ENCODE measurements around the gene SPATA24. TPM values are rescaled to one million over a fixed set of nuclear protein-coding genes. Genes with fewer than 3 reads are reported as not detected.

Gene SPATA24, protein sequence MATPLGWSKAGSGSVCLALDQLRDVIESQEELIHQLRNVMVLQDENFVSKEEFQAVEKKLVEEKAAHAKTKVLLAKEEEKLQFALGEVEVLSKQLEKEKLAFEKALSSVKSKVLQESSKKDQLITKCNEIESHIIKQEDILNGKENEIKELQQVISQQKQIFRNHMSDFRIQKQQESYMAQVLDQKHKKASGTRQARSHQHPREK
- 7.1 and 16.0 TPM in 2 replicates for total RNA-seq (2014; rRNA removed; shearing (Covaris generic))
- 20.6 and 22.4 TPM in 2 replicates for polyA plus RNA-seq (2016; fragmentation: Nextera tagmentation; extraction: Ambion mirVana)
- long read RNA-seq, partial matches to known transcripts = 0 of 2 reads
- long read RNA-seq, other reads (novel, unspliced or antisense) = 1 of 2 reads

DNA sequence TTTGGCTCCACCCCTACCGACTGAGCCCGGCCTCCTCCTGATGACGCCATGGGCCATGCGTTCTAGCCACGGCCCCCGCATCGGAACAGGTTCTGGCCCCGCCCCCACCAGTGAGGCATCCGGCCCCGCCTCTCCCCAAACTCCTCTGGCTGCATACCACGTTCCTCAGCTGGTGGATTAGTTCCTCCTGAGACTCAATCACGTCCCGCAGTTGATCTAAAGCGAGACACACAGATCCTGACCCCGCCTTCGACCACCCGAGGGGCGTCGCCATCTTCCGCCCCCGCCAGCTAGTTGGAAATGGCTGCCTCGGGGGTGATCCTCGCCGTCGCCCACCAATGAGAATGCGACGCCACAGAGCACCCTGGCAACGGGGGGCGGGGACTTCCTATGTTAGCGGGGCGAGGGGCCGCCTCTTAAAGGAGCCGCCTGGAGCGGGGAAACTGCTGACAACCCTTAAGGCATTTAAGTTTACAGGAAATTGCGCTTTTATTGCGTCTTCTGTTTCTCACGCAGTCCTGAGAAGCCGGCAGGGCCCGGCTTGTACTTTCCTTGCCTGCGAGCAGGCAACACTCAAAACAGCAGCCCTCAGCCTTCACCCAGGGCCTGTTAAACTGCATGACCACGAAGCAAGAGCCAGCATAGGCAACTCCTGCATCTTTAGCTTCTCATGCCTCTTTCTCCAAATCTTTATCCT, at the start of gene SPATA24:
Gene SPATA24, minus strand, starts transcription at position 303 of the 697 bp plus-strand sequence. Its CDS starts 29 bp downstream, at position 274.
- ATAC-seq (peak; percentile 91), DNase-seq (ENCODE audit: low spot score) (peak; percentile 100)
- Mint-ChIP-seq H3K9me3 (no peaks in the 10 kb centered on the region), H3K36me3 (ENCODE audit: low read depth) (peaks cover 10% of the 10 kb centered on the region), H3K27ac (peak within 1 kb of the TSS; percentile 100), H3K4me3 (peak within 1 kb of the TSS; percentile 95), H3K27me3 (ENCODE audit: insufficient read depth, low read depth, poor library complexity) (peaks cover 11% of the 10 kb centered on the region), H3K4me1 (peaks cover 15% of the 10 kb centered on the region)
- Histone ChIP-seq H3K4me2 (peak within 1 kb of the TSS; percentile 81), H2AFZ (peak within 1 kb of the TSS; percentile 92), H4K20me1 (replicated peaks; ENCODE audit: insufficient read depth) (0 out of 2 replicates have a peak, but pooled peaks cover 5% of the 10 kb centered on the region), H3K27me3 (ENCODE audit: insufficient read depth) (no peaks in the 10 kb centered on the region), H3K4me1 (ENCODE audit: insufficient read depth) (peaks cover 16% of the 10 kb centered on the region), H3F3A (replicated peaks; ENCODE audit: low read depth) (peaks cover 16% of the 10 kb centered on the region), H3K79me2 (replicated peaks; ENCODE audit: insufficient read depth) (0 out of 2 replicates have a peak, but pooled peaks cover 3% of the 10 kb centered on the region), H3K4me3 (peak within 1 kb of the TSS; percentile 65), H3K27ac (ENCODE audit: low read depth) (peak within 1 kb of the TSS; percentile 94), H3K36me3 (ENCODE audit: insufficient read depth) (no peaks in the 10 kb centered on the region), H3K9me2 (ENCODE audit: insufficient read depth) (no peaks in the 10 kb centered on the region)
- TF ChIP-seq REST (IDR thresholded peaks at IDR 0.05; ENCODE audit: unreplicated experiment) = no peak
- no peak for TF ChIP-seq ZNF462 (CRISPR knock-in tag; IDR thresholded peaks at IDR 0.05)
- no peak for TF ChIP-seq ETS1 (IDR thresholded peaks at IDR 0.05)
- no peak for TF ChIP-seq ZNF331 (CRISPR knock-in tag; IDR thresholded peaks at IDR 0.05; ENCODE audit: low read depth)
- peak; percentile 87 for TF ChIP-seq CREB1 (CRISPR knock-in tag; IDR thresholded peaks at IDR 0.05; ENCODE audit: low read depth)
- peak; percentile 74 for TF ChIP-seq POLR2AphosphoS5 (IDR thresholded peaks at IDR 0.05; ENCODE audit: low read depth)
- no peak for TF ChIP-seq EZH2phosphoT487 (IDR thresholded peaks at IDR 0.05; ENCODE audit: unreplicated experiment)

Data from GM23338 (cell line).